Heart left ventricle (tissue), 13 donors: Measurements from ENCODE around the gene ABHD12B.

Experiments
- POLR2A ChIP-seq, 2 donors: fragments of 450-650 bp; IDR thresholded peaks; one replicate each; pipeline ENCODE4 v1.6.1; 2017; ENCODE audit warnings: antibody characterized with exemption in 2 of 2, mild to moderate bottlenecking in 2 of 2, moderate library complexity in 2 of 2
- TF ChIP-seq, protein P1 (sequence below), 12 donors: fragments of 200-600 bp; sonication (generic) in 4 of 12; IDR thresholded peaks; one replicate each; pipeline versions ENCODE4 v1.5.0 to v1.8.0; 2018 to 2022; ENCODE audit warnings: antibody characterized with exemption in 12 of 12, mild to moderate bottlenecking in 5 of 12
- donor health status: ischemic (EF 13 %, LVEDD 7.1; RV severe dilation, severe dysfunction).
- donor health status: DM: no; HTN: yes; CAD: no.
- donor health status: DM: no; HTN: no; CAD: no.
- donor health status: ischemic (EF 25% LVEDD 6.9; RV normal size, moderate dysfunction).
- donor health status: ischemic (EF 25% LVEDD 5.7; RV mildly dilated, moderate dysfunction).
- donor health status: ischemic (EF 35%, LVEDD 5.7; RV mildly dilated, moderate dysfunction).
- donor health status: nonischemic (EF 11% LVEDD 7.7; RV severe dilation, severe dysfunction).
- donor health status: DM: yes; HTN: yes; CAD: no.
- donor health status: PGD.
- donor health status: ischemic (EF 29% LVEDD 5.4; RV normal size, mild dysfunction).
- donor health status: nonischemic (EF 23%, LVEDD 6.1; RV moderate dilation, normal function).

DNA sequence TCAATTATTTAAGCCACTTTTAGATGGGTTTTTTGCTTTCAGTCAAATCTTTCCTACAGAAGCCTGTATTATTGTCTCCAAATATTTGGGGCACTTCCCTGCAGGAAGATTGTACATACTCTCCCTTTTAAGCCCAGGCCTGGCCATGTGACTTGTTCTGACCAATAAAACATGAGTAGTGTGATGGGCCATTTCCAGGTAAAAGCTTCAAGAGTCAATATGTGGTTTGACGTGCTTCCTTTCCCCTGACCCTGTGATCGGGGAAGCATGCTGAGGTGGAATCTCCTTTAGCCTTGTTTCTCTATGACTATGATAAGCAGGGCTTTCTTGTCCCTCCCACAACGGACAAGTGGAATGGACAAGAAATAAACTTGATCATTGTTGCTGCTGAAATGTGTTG, 26.7 kb upstream of the ABHD12B start:
- TF ChIP-seq, protein P1, sequence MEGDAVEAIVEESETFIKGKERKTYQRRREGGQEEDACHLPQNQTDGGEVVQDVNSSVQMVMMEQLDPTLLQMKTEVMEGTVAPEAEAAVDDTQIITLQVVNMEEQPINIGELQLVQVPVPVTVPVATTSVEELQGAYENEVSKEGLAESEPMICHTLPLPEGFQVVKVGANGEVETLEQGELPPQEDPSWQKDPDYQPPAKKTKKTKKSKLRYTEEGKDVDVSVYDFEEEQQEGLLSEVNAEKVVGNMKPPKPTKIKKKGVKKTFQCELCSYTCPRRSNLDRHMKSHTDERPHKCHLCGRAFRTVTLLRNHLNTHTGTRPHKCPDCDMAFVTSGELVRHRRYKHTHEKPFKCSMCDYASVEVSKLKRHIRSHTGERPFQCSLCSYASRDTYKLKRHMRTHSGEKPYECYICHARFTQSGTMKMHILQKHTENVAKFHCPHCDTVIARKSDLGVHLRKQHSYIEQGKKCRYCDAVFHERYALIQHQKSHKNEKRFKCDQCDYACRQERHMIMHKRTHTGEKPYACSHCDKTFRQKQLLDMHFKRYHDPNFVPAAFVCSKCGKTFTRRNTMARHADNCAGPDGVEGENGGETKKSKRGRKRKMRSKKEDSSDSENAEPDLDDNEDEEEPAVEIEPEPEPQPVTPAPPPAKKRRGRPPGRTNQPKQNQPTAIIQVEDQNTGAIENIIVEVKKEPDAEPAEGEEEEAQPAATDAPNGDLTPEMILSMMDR (IDR thresholded peaks at IDR 0.05): no peak
- TF ChIP-seq POLR2A (IDR thresholded peaks at IDR 0.05): no peak
